IMR-90 (cell line): Measurements from ENCODE around the gene GLI1. TPM values are rescaled to one million over a fixed set of nuclear protein-coding genes. Genes with fewer than 3 reads are reported as not detected.

Experiments
- ATAC-seq: fragments of 200-7000 bp; cut with Tn5 transposase; 2 replicates; pipeline ENCODE4 v1.9.1; 2020; ENCODE audit warnings: low read depth, mild to moderate bottlenecking, moderate library complexity
- BruUV-seq: library from RNA; stranded (reverse); fragments of 400-500 nt; replicated peaks from 2 replicates; lab custom pipeline; 2021; lab: Mats Ljungman, UMichigan
- CTCF ChIA-PET: fragments of 300-600 bp; formaldehyde crosslinking; extraction: SDS; loops from one replicate; lab custom pipeline; 2021; ENCODE audit warnings: antibody characterized with exemption; lab: Yijun Ruan, JAX
- POLR2A ChIA-PET: fragments of 300-600 bp; sonication (Branson Sonifier 250); formaldehyde crosslinking; loops from one replicate; lab custom pipeline; 2022; ENCODE audit warnings: antibody characterized with exemption; ENCODE audit not compliant: unreplicated experiment; lab: Charles Lee
- DNase-seq: peaks from one replicate; pipeline ENCODE4 v3.0.0; 2013
- H2AFZ ChIP-seq: replicated peaks from 2 replicates; pipeline ENCODE3; 2013; ENCODE audit warnings: low read length, mild to moderate bottlenecking; ENCODE audit not compliant: poor library complexity
- H2AK5ac ChIP-seq: 2 replicates; pipeline ENCODE4 v1.6.1; 2013; ENCODE audit warnings: low read depth, low read length, inconsistent platforms
- H2AK9ac ChIP-seq: replicated peaks from 2 replicates; pipeline ENCODE3; 2013; ENCODE audit warnings: mild to moderate bottlenecking, low read depth, low read length, moderate library complexity; ENCODE audit not compliant: poor library complexity
- H2BK120ac ChIP-seq: 2 replicates; pipeline ENCODE4 v1.6.1; 2013; ENCODE audit warnings: low read depth, low read length, inconsistent platforms
- H2BK15ac ChIP-seq: 3 replicates; pipeline ENCODE4 v1.6.1; 2013; ENCODE audit warnings: low read depth, low read length, inconsistent platforms
- H2BK20ac ChIP-seq: 2 replicates; pipeline ENCODE4 v1.6.1; 2013; ENCODE audit warnings: low read depth, mild to moderate bottlenecking, inconsistent platforms, low read length, moderate library complexity
- H2BK5ac ChIP-seq: 2 replicates; pipeline ENCODE4 v1.6.1; 2013; ENCODE audit warnings: mild to moderate bottlenecking, low read depth, low read length, inconsistent platforms; ENCODE audit not compliant: poor library complexity, severe bottlenecking
- H3K14ac ChIP-seq: replicated peaks from 2 replicates; pipeline ENCODE4 v1.6.1; 2013; ENCODE audit warnings: low read depth, low read length, inconsistent platforms
- H3K18ac ChIP-seq: 2 replicates; pipeline ENCODE4 v1.6.1; 2013; ENCODE audit warnings: low read depth, low read length, control low read depth
- H3K23ac ChIP-seq: 2 replicates; pipeline ENCODE4 v1.6.1; 2013; ENCODE audit warnings: low read depth, low read length, inconsistent platforms
- H3K27ac ChIP-seq: 2 replicates; pipeline ENCODE4 v1.5.1; 2013; ENCODE audit warnings: mild to moderate bottlenecking, control low read depth, low read length; ENCODE audit not compliant: insufficient read depth
- H3K27me3 ChIP-seq: 2 replicates; pipeline ENCODE4 v1.6.1; 2013; ENCODE audit warnings: low read length; ENCODE audit not compliant: control insufficient read depth, insufficient read depth
- H3K36me3 ChIP-seq: 2 replicates; pipeline ENCODE4 v1.6.1; 2013; ENCODE audit warnings: low read length, mixed read lengths; ENCODE audit not compliant: control insufficient read depth, insufficient read depth
- H3K4ac ChIP-seq: 2 replicates; pipeline ENCODE4 v1.6.1; 2013; ENCODE audit warnings: low read depth, low read length, inconsistent platforms
- H3K4me1 ChIP-seq: 2 replicates; pipeline ENCODE4 v1.6.1; 2013; ENCODE audit warnings: low read length, mixed read lengths; ENCODE audit not compliant: control insufficient read depth, insufficient read depth
- H3K4me2 ChIP-seq: 2 replicates; pipeline ENCODE4 v1.6.1; 2013; ENCODE audit warnings: low read depth, mild to moderate bottlenecking, control low read depth, low read length, moderate library complexity
- H3K4me3 ChIP-seq: 2 replicates; pipeline ENCODE4 v1.5.1; 2013; ENCODE audit warnings: low read depth, mild to moderate bottlenecking, control low read depth, low read length, moderate library complexity; ENCODE audit not compliant: insufficient read depth
- H3K56ac ChIP-seq: 2 replicates; pipeline ENCODE4 v1.6.1; 2013; ENCODE audit warnings: low read length, inconsistent platforms; ENCODE audit not compliant: insufficient read depth; ENCODE audit errors: extremely low read depth
- H3K79me1 ChIP-seq, 2 experiments: 2 replicates each; pipeline ENCODE4 v1.6.1; 2013; ENCODE audit warnings: low read length in 2 of 2, inconsistent platforms in 1 of 2, low read depth in 1 of 2
- H3K9ac ChIP-seq: 2 replicates; pipeline ENCODE4 v1.6.1; 2013; ENCODE audit warnings: low read depth, low read length, control low read depth
- H3K9me1 ChIP-seq: 2 replicates; pipeline ENCODE4 v1.6.1; 2013; ENCODE audit warnings: low read length, inconsistent platforms; ENCODE audit not compliant: insufficient read depth
- H3K9me3 ChIP-seq: 2 replicates; pipeline ENCODE4 v1.6.1; 2013; ENCODE audit warnings: low read length; ENCODE audit not compliant: control insufficient read depth, insufficient read depth
- H4K20me1 ChIP-seq: 2 replicates; pipeline ENCODE4 v1.6.1; 2013; ENCODE audit warnings: low read length, inconsistent platforms; ENCODE audit not compliant: insufficient read depth
- H4K5ac ChIP-seq: 2 replicates; pipeline ENCODE4 v1.6.1; 2013; ENCODE audit warnings: mild to moderate bottlenecking, low read depth, low read length, control low read depth
- H4K8ac ChIP-seq, 2 experiments: 2 replicates each; pipeline ENCODE4 v1.6.1; 2013; ENCODE audit warnings: low read depth in 2 of 2, low read length in 2 of 2, control low read depth in 1 of 2, inconsistent platforms in 1 of 2
- H4K91ac ChIP-seq: 2 replicates; pipeline ENCODE4 v1.6.1; 2013; ENCODE audit warnings: low read depth, low read length, inconsistent platforms; ENCODE audit not compliant: insufficient read depth
- BHLHE40 ChIP-seq: fragments of 150-350 bp; IDR thresholded peaks from 2 replicates; pipeline ENCODE4 v1.6.1; 2016; ENCODE audit warnings: mild to moderate bottlenecking, low read depth, low read length
- CEBPB ChIP-seq: IDR thresholded peaks from 2 replicates; pipeline ENCODE4 v1.6.1; 2012; ENCODE audit warnings: low read depth, low read length, improper control_type of control experiment
- CHD1 ChIP-seq: IDR thresholded peaks from 2 replicates; pipeline ENCODE4 v1.6.1; 2012; ENCODE audit warnings: low read depth, low read length, improper control_type of control experiment
- ELK1 ChIP-seq: fragments of 150-350 bp; IDR thresholded peaks from 2 replicates; pipeline ENCODE4 v1.6.1; 2016; ENCODE audit warnings: low read depth, mild to moderate bottlenecking, low read length, moderate library complexity, borderline replicate concordance
- FOS ChIP-seq: fragments of 150-350 bp; IDR thresholded peaks from 2 replicates; pipeline ENCODE4 v1.6.1; 2016; ENCODE audit warnings: low read depth, low read length
- MAFK ChIP-seq: IDR thresholded peaks from 2 replicates; pipeline ENCODE4 v1.6.1; 2012; ENCODE audit warnings: low read depth, low read length, improper control_type of control experiment
- MAZ ChIP-seq: IDR thresholded peaks from 2 replicates; pipeline ENCODE4 v1.6.1; 2012; ENCODE audit warnings: low read depth, mild to moderate bottlenecking, low read length, improper control_type of control experiment, moderate library complexity, borderline replicate concordance
- MXI1 ChIP-seq: IDR thresholded peaks from 2 replicates; pipeline ENCODE4 v1.6.1; 2012; ENCODE audit warnings: low read depth, mild to moderate bottlenecking, low read length, moderate library complexity, borderline replicate concordance
- POLR2A ChIP-seq: IDR thresholded peaks from 2 replicates; pipeline ENCODE4 v1.6.1; 2012; ENCODE audit warnings: mild to moderate bottlenecking, low read depth, low read length
- RAD21 ChIP-seq: IDR thresholded peaks from 2 replicates; pipeline ENCODE4 v1.6.1; 2012; ENCODE audit warnings: low read length, improper control_type of control experiment
- RFX5 ChIP-seq: IDR thresholded peaks from 2 replicates; pipeline ENCODE4 v1.8.0; 2012; ENCODE audit warnings: low read depth, mild to moderate bottlenecking, low read length, moderate library complexity
- SMC3 ChIP-seq: fragments of 150-350 bp; IDR thresholded peaks from 2 replicates; pipeline ENCODE4 v1.6.1; 2016; ENCODE audit warnings: low read depth, mild to moderate bottlenecking, antibody characterized with exemption, low read length, moderate library complexity
- USF2 ChIP-seq: fragments of 150-350 bp; IDR thresholded peaks from 2 replicates; pipeline ENCODE4 v1.6.1; 2017; ENCODE audit warnings: mild to moderate bottlenecking, antibody characterized with exemption, low read length, low read depth
- dilution Hi-C: fragments of 300-500 bp; cut with HindIII; formaldehyde crosslinking; loops from one replicate; pipeline ENCODE4 v1.14.3; 2018; ENCODE audit warnings: low sequenced_read_pairs; ENCODE audit not compliant: unreplicated experiment
- in situ Hi-C: fragments of 300-500 bp; cut with MboI; formaldehyde crosslinking; loops from 3 replicates; pipeline ENCODE4 v1.14.3; 2019; ENCODE audit warnings: low sequenced_read_pairs, inconsistent platforms, mixed read lengths
- intact Hi-C: fragments of 100-400 bp; cut with micrococcal nuclease; formaldehyde crosslinking; loops from 2 replicates; pipeline ENCODE4 v1.10.0; 2022
- polyA plus RNA-seq, 3 experiments: library from polyadenylated mRNA; depleted of rRNA; stranded (reverse); fragments of >200 nt; gene quantifications; 2 replicates each; pipeline ENCODE4 v1.2.3, GENCODE V29; 2012; ENCODE audit warnings: low replicate concordance in 1 of 3
- total RNA-seq: library from RNA; depleted of rRNA; stranded (reverse); fragments of >200 nt; gene quantifications from 2 replicates; pipeline ENCODE4 v1.2.3, GENCODE V29; 2012

The GLI1 gene
- total and polyA plus RNA-seq, 2 of the 4 experiments (the other 2 are of a cell fraction) = 1.3 to 3.8 TPM

GRCh38 chr12:57485695-57486094 is 26.1 kb downstream of the GLI1 start:
- Histone ChIP-seq H3K9me1 (peaks cover 15% of the 10 kb centered on the region), H2BK15ac (no peak overlapping the region), H3K14ac (no peak overlapping the region), H3K27me3 (peaks cover 7% of the 10 kb centered on the region; the same call in 1 of the 2 replicates), H3K36me3 (peaks cover 14% of the 10 kb centered on the region), H2AK9ac (no peak overlapping the region), H3K4ac (no peak overlapping the region), H2BK20ac (no peak overlapping the region), H4K8ac (no peak overlapping the region), H2AFZ (no peak overlapping the region), H2AK5ac (no peak overlapping the region), H3K56ac (no peak overlapping the region), H3K9ac (no peak overlapping the region), H3K23ac (no peak overlapping the region), H3K9me3 (no peaks in the 10 kb centered on the region), H3K4me2 (no peak overlapping the region), H3K4me1 (peaks cover 8% of the 10 kb centered on the region), H2BK5ac (no peak overlapping the region), H4K5ac (no peak overlapping the region), H4K20me1 (peaks cover 6% of the 10 kb centered on the region; the same call in 1 of the 2 replicates), H3K27ac (no peak overlapping the region), H3K79me1 (peaks cover 19 to 32% of the 10 kb centered on the region in 2 experiments), H4K91ac (no peak overlapping the region), H3K18ac (no peak overlapping the region), H3K4me3 (no peak overlapping the region), H2BK120ac (no peak overlapping the region)
- CTCF ChIA-PET = interaction anchor here (1.4 kb wide), 1 partner anchor 27 kb away, joined by 4 read pairs; the partner anchor contains the start of gene GLI1
- intact Hi-C loops (no loop called here), dilution Hi-C loops (no loop called here), in situ Hi-C loops (no loop called here)
- POLR2A ChIA-PET = no interaction called here
- BruUV-seq = no TSS peak
- TF ChIP-seq CHD1 (no peak), MXI1 (no peak), CEBPB (no peak), POLR2A (no peak), RFX5 (no peak), BHLHE40 (no peak), USF2 (no peak), FOS (no peak), RAD21 (no peak), SMC3 (no peak), MAZ (no peak), ELK1 (no peak), MAFK (no peak)
- no peak for ATAC-seq
- no peak for DNase-seq
